Testis (tissue), 2 donors: ENCODE data around the gene LCN10.

Experiments
- POLR2A ChIP-seq: fragments of 450-650 bp; IDR thresholded peaks from one replicate; pipeline ENCODE4 v1.6.1; 2017; ENCODE audit warnings: antibody characterized with exemption, mild to moderate bottlenecking, moderate library complexity
- TF ChIP-seq, protein P1 (sequence below), 3 experiments: fragments of 450-650 bp in 2 of 3; fragments of 200-600 bp in 1 of 3; sonication (generic) in 1 of 3; IDR thresholded peaks; one replicate each; pipeline ENCODE4 v1.5.1; 2016 to 2019; ENCODE audit warnings: antibody characterized with exemption in 3 of 3, mild to moderate bottlenecking in 2 of 3, moderate library complexity in 1 of 3

DNA sequence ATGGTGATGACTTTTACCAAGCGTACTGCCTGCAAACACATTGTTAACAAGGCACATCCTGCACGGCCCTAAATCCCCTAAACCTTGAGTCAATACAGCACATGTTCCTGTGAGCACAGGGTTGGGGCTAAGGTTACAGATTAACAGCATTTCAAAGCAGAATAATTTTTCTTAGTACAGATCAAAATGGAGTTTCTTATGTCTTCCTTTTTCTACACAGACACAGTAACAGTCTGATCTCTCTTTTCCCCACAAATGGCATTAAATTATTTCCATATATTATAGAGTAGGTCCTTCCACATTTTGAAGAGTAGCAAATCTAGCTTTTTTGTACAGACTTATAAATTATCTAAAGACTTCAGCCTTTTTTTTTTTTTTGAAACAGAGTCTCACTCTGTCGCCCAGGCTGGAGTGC, 46.8 kb upstream of the LCN10 start:
- TF ChIP-seq, protein P1, sequence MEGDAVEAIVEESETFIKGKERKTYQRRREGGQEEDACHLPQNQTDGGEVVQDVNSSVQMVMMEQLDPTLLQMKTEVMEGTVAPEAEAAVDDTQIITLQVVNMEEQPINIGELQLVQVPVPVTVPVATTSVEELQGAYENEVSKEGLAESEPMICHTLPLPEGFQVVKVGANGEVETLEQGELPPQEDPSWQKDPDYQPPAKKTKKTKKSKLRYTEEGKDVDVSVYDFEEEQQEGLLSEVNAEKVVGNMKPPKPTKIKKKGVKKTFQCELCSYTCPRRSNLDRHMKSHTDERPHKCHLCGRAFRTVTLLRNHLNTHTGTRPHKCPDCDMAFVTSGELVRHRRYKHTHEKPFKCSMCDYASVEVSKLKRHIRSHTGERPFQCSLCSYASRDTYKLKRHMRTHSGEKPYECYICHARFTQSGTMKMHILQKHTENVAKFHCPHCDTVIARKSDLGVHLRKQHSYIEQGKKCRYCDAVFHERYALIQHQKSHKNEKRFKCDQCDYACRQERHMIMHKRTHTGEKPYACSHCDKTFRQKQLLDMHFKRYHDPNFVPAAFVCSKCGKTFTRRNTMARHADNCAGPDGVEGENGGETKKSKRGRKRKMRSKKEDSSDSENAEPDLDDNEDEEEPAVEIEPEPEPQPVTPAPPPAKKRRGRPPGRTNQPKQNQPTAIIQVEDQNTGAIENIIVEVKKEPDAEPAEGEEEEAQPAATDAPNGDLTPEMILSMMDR (IDR thresholded peaks at IDR 0.05): no peak
- no peak for TF ChIP-seq POLR2A
